Testis (tissue), 3 donors: ENCODE measurements around the gene DEFB112. TPM values are rescaled to one million over a fixed set of nuclear protein-coding genes. Genes with fewer than 3 reads are reported as not detected.

Experiments
- DNase-seq: peaks from one replicate; pipeline ENCODE4 v3.0.0-alpha.2; 2019
- H3K27ac ChIP-seq, 2 donors: fragments of 200-600 bp; sonication (generic); one replicate each; pipeline ENCODE4 v1.5.1; 2019
- H3K27me3 ChIP-seq: fragments of 200-600 bp; sonication (generic); one replicate; pipeline ENCODE4 v1.5.1; 2019
- H3K36me3 ChIP-seq: fragments of 200-600 bp; sonication (generic); one replicate; pipeline ENCODE4 v1.5.1; 2017; ENCODE audit warnings: low read depth; ENCODE audit errors: missing control alignments
- H3K4me1 ChIP-seq: fragments of 200-600 bp; sonication (generic); one replicate; pipeline ENCODE4 v1.5.1; 2019
- H3K4me3 ChIP-seq, 2 donors: fragments of 200-600 bp; sonication (generic); one replicate each; pipeline ENCODE4 v1.5.1; 2017 to 2019
- H3K9me3 ChIP-seq: fragments of 200-600 bp; sonication (generic); one replicate; pipeline ENCODE4 v1.5.1; 2017
- CTCF ChIP-seq, 3 experiments: fragments of 450-650 bp in 2 of 3; fragments of 200-600 bp in 1 of 3; sonication (generic) in 1 of 3; IDR thresholded peaks; one replicate each; pipeline ENCODE4 v1.5.1; 2016 to 2019; ENCODE audit warnings: antibody characterized with exemption in 3 of 3, mild to moderate bottlenecking in 2 of 3, moderate library complexity in 1 of 3
- POLR2A ChIP-seq: fragments of 450-650 bp; IDR thresholded peaks from one replicate; pipeline ENCODE4 v1.6.1; 2017; ENCODE audit warnings: antibody characterized with exemption, mild to moderate bottlenecking, moderate library complexity
- WGBS, 2 donors: methylation state at CpG; one replicate each; pipeline ENCODE4 v1.1.5; 2018; 5-methylcytosine and 5-hydroxymethylcytosine counted together
- intact Hi-C: fragments of 100-400 bp; cut with DNase I; formaldehyde crosslinking; loops from one replicate; pipeline ENCODE4 v1.15.1; 2023; ENCODE audit warnings: low total_unique reads
- polyA plus RNA-seq: library from polyadenylated mRNA; stranded (reverse); fragments of 350-450 nt; fragmentation: Illumina TruSeq; extraction: RNeasy Lipid Tissue Mini Kit (QIAGEN cat#74804); gene quantifications from one replicate; pipeline ENCODE4 v1.2.3, GENCODE V29; 2014; ENCODE audit warnings: low read depth, low replicate concordance; ENCODE audit not compliant: insufficient read depth
- total RNA-seq, 2 donors: library from RNA; depleted of rRNA; stranded (reverse); fragments of >200 nt; gene quantifications; one replicate each; pipeline ENCODE4 v1.2.3, GENCODE V29; 2016

The DEFB112 gene
- total and polyA plus RNA-seq, 3 donors from 2014 or later, result not detected

GRCh38 chr6:50077385-50077784, 27.7 kb upstream of the DEFB112 start:
- Histone ChIP-seq H3K27me3 (no peaks in the 10 kb centered on the region), H3K9me3 (no peaks in the 10 kb centered on the region), H3K4me1 (no peaks in the 10 kb centered on the region), H3K36me3 (no peaks in the 10 kb centered on the region), H3K27ac (no peak overlapping the region), H3K4me3 (no peak overlapping the region)
- intact Hi-C loops, result no loop called here
- TF ChIP-seq CTCF (IDR thresholded peaks at IDR 0.05) (no peak), POLR2A (no peak)
- WGBS, 2 donors, result 0 to 2% methylated on average over 1 of the region's 1 CpG
- DNase-seq, result no peak

GRCh38 chr6:50076431-50076830, 26.7 kb upstream of the DEFB112 start:
- H3K4me1 ChIP-seq, result no peaks in the 10 kb centered on the region
- TF ChIP-seq CTCF (IDR thresholded peaks at IDR 0.05) (no peak), POLR2A (no peak)
- intact Hi-C loops, result no loop called here
- H3K27ac ChIP-seq, result no peak overlapping the region
- H3K36me3 ChIP-seq, result no peaks in the 10 kb centered on the region
- WGBS, 2 donors, result 73 to 80% methylated on average over 4 of the region's 4 CpGs
- no peaks in the 10 kb centered on the region for H3K9me3 ChIP-seq
- H3K27me3 ChIP-seq, result no peaks in the 10 kb centered on the region
- no peak overlapping the region for H3K4me3 ChIP-seq
- DNase-seq, result no peak

DNA sequence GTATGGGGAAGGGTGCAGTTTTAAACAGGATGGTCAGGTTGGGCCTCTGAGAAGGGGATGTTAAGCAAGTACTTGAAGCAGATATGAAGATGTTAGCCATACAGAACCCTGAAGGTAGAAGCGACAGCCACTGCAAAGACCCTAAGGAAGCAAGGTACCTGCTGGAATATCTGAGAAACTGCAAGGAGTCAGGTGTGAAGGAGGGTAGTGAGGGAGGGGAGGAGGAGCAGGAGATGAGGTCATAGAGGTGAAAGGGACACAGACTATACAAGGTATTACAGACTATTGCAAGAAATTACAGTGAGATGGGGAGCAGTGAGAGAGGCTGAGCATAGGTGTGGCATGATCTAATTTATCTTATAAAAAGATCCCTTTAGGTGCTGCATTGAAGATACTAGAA, 22.2 kb upstream of the DEFB112 start:
- WGBS, 2 donors, result 74 to 85% methylated on average over 1 of the region's 1 CpG
- Histone ChIP-seq H3K4me1 (no peaks in the 10 kb centered on the region), H3K27me3 (no peaks in the 10 kb centered on the region), H3K4me3 (no peak overlapping the region), H3K36me3 (no peaks in the 10 kb centered on the region), H3K27ac (no peak overlapping the region), H3K9me3 (no peaks in the 10 kb centered on the region)
- TF ChIP-seq POLR2A (no peak), CTCF (IDR thresholded peaks at IDR 0.05) (no peak)
- intact Hi-C loops, result no loop called here
- DNase-seq, result no peak

- 87 to 90% methylated on average over 2 of the region's 2 CpGs for WGBS, 2 donors
- intact Hi-C loops, result no loop called here
- no peak for TF ChIP-seq CTCF (IDR thresholded peaks at IDR 0.05)
- TF ChIP-seq POLR2A, result no peak
- no peak for DNase-seq
- Histone ChIP-seq H3K4me1 (no peaks in the 10 kb centered on the region), H3K27ac (no peak overlapping the region), H3K9me3 (no peaks in the 10 kb centered on the region), H3K4me3 (no peak overlapping the region), H3K36me3 (no peaks in the 10 kb centered on the region), H3K27me3 (no peaks in the 10 kb centered on the region)
Measured at GRCh38 chr6:50070101-50070500, 20.4 kb upstream of the DEFB112 start.

DNA sequence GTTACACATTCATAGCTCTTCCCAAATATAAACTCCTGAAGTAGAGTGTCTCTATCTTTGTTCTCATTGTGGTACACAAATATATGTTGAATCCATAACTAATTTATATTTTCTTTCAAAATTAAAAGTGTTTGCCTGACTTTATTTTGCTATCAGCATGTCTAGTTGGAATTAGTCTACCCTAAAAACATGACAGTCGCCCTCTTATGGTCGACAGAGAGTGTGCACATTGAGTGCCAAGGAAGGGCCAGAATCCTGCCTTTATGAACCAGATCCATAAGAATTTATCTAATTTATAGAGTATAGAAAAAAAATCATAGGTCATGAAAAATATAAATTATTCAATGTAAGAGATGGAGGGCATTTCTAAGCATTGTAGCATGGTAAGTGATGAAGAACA, 12.3 kb upstream of the DEFB112 start:
- Histone ChIP-seq H3K9me3 (no peaks in the 10 kb centered on the region), H3K4me1 (no peaks in the 10 kb centered on the region), H3K36me3 (no peaks in the 10 kb centered on the region), H3K27me3 (no peaks in the 10 kb centered on the region), H3K4me3 (no peak overlapping the region), H3K27ac (no peak overlapping the region)
- TF ChIP-seq CTCF (IDR thresholded peaks at IDR 0.05), result peak in 1 of 3 experiments; percentile 3
- TF ChIP-seq POLR2A, result no peak
- intact Hi-C loops, result no loop called here
- no peak for DNase-seq
- 25 to 27% methylated on average over 2 of the region's 2 CpGs for WGBS, 2 donors
